Osteoblast (primary cell): ENCODE results near the gene FANCL. TPM values are rescaled to one million over a fixed set of nuclear protein-coding genes. Genes with fewer than 3 reads are reported as not detected.
"Not testable (repeated sequence)": the region's sequence is repeated elsewhere in the genome, so short reads cannot be mapped to it uniquely, and the experiment has no call there.

Experiments used
- DNase-seq: peaks from one replicate; pipeline ENCODE4 v3.0.0; 2011; ENCODE audit warnings: low spot score, mixed read lengths; ENCODE audit not compliant: insufficient read length; ENCODE audit errors: missing footprints
- H2AFZ ChIP-seq: 2 replicates; pipeline ENCODE4 v1.6.0; 2011; ENCODE audit warnings: mild to moderate bottlenecking, low read length
- H3K27ac ChIP-seq: 2 replicates; pipeline ENCODE4 v1.5.1; 2011; ENCODE audit warnings: mild to moderate bottlenecking, low read depth, low read length, moderate library complexity
- H3K27me3 ChIP-seq: 2 replicates; pipeline ENCODE4 v1.6.0; 2012; ENCODE audit warnings: mild to moderate bottlenecking, control low read depth, inconsistent platforms, low read length, moderate library complexity; ENCODE audit not compliant: insufficient read depth
- H3K36me3 ChIP-seq: 2 replicates; pipeline ENCODE4 v1.5.1; 2011; ENCODE audit warnings: mild to moderate bottlenecking, low read length, control low read depth, moderate library complexity; ENCODE audit not compliant: insufficient read depth
- H3K4me1 ChIP-seq: 2 replicates; pipeline ENCODE4 v1.5.1; 2011; ENCODE audit warnings: mild to moderate bottlenecking, low read length, control low read depth, moderate library complexity; ENCODE audit not compliant: insufficient read depth
- H3K4me2 ChIP-seq: 2 replicates; pipeline ENCODE4 v1.6.0; 2011; ENCODE audit warnings: mild to moderate bottlenecking, low read length; ENCODE audit not compliant: insufficient read depth
- H3K4me3 ChIP-seq: fragments of 200-600 bp; sonication (generic); 3 replicates; pipeline ENCODE4 v1.5.1; 2012; ENCODE audit warnings: mild to moderate bottlenecking, low read length, inconsistent platforms; ENCODE audit not compliant: insufficient read depth
- H3K79me2 ChIP-seq: 2 replicates; pipeline ENCODE4 v1.6.0; 2012; ENCODE audit warnings: mild to moderate bottlenecking, low read length, control low read depth, inconsistent platforms; ENCODE audit not compliant: insufficient read depth
- H3K9me3 ChIP-seq: 2 replicates; pipeline ENCODE4 v1.5.1; 2011; ENCODE audit warnings: low read depth, low read length, control low read depth
- H4K20me1 ChIP-seq: 2 replicates; pipeline ENCODE4 v1.6.0; 2012; ENCODE audit warnings: mild to moderate bottlenecking, low read length, control low read depth; ENCODE audit not compliant: insufficient read depth
- CTCF ChIP-seq: IDR thresholded peaks from 2 replicates; pipeline ENCODE4 v1.5.1; 2011; ENCODE audit warnings: mild to moderate bottlenecking, low read depth, low read length, moderate library complexity; ENCODE audit errors: extremely low read depth
- total RNA-seq: library from RNA; depleted of rRNA; stranded (reverse); fragments of >200 nt; gene quantifications from 2 replicates; pipeline ENCODE4 v1.2.3, GENCODE V29; 2012

The FANCL gene
- total RNA-seq, 1 donor: 10.9 TPM

GRCh38 chr2:58182527-58182926 lies 58.6 kb downstream of the FANCL start:
- no peaks in the 10 kb centered on the region for H3K36me3 ChIP-seq
- no peaks in the 10 kb centered on the region for H4K20me1 ChIP-seq
- H3K4me3 ChIP-seq: no peak overlapping the region
- no peak overlapping the region for H3K27ac ChIP-seq
- no peaks in the 10 kb centered on the region for H3K9me3 ChIP-seq
- no peak overlapping the region for H3K4me2 ChIP-seq
- no peaks in the 10 kb centered on the region for H3K27me3 ChIP-seq
- no peak for TF ChIP-seq CTCF
- no peaks in the 10 kb centered on the region for H3K4me1 ChIP-seq
- no peak for DNase-seq
- no peak overlapping the region for H2AFZ ChIP-seq
- H3K79me2 ChIP-seq: no peaks in the 10 kb centered on the region

GRCh38 chr2:58180635-58181034 lies 60.5 kb downstream of the FANCL start:
- Histone ChIP-seq H3K27me3 (no peaks in the 10 kb centered on the region), H3K27ac (no peak overlapping the region), H2AFZ (no peak overlapping the region), H3K4me2 (no peak overlapping the region), H3K79me2 (no peaks in the 10 kb centered on the region), H4K20me1 (no peaks in the 10 kb centered on the region), H3K4me3 (no peak overlapping the region), H3K36me3 (no peaks in the 10 kb centered on the region), H3K4me1 (no peaks in the 10 kb centered on the region), H3K9me3 (no peaks in the 10 kb centered on the region)
- no peak for TF ChIP-seq CTCF
- DNase-seq: no peak

GRCh38 chr2:58180175-58180574 lies 61.0 kb downstream of the FANCL start:
- not testable (repeated sequence) for H3K4me3 ChIP-seq, H3K4me1 ChIP-seq, H3K36me3 ChIP-seq, DNase-seq, H3K27ac ChIP-seq, H3K27me3 ChIP-seq, H3K79me2 ChIP-seq, H2AFZ ChIP-seq, H3K9me3 ChIP-seq, H4K20me1 ChIP-seq, H3K4me2 ChIP-seq

GRCh38 chr2:58177187-58177586 lies 63.9 kb downstream of the FANCL start:
- H3K4me1 ChIP-seq, H3K36me3 ChIP-seq, H3K79me2 ChIP-seq, H2AFZ ChIP-seq, H3K4me2 ChIP-seq, H3K27me3 ChIP-seq, H3K9me3 ChIP-seq, DNase-seq, H4K20me1 ChIP-seq, H3K4me3 ChIP-seq, H3K27ac ChIP-seq: not testable (repeated sequence)

GRCh38 chr2:58171831-58172230 lies 69.3 kb downstream of the FANCL start:
- not testable (repeated sequence) for H3K4me2 ChIP-seq, H3K4me3 ChIP-seq, H2AFZ ChIP-seq, H3K4me1 ChIP-seq, H3K27me3 ChIP-seq, DNase-seq, H3K79me2 ChIP-seq, H3K36me3 ChIP-seq, H4K20me1 ChIP-seq, H3K27ac ChIP-seq, H3K9me3 ChIP-seq

- not testable (repeated sequence) for H3K9me3 ChIP-seq, DNase-seq, H3K79me2 ChIP-seq, H3K27me3 ChIP-seq, H2AFZ ChIP-seq, H3K4me3 ChIP-seq, H3K36me3 ChIP-seq, H4K20me1 ChIP-seq, H3K27ac ChIP-seq, H3K4me1 ChIP-seq, H3K4me2 ChIP-seq
These were observed 70.7 kb downstream of the FANCL start for GRCh38 chr2:58170334-58170933.

- H4K20me1 ChIP-seq: not testable (repeated sequence)
These were observed 71.3 kb downstream of the FANCL start for GRCh38 chr2:58169845-58170244.

GRCh38 chr2:58168130-58168529 lies 73.0 kb downstream of the FANCL start:
- not testable (repeated sequence) for H3K4me3 ChIP-seq, H2AFZ ChIP-seq, H3K4me2 ChIP-seq, H3K79me2 ChIP-seq, H3K36me3 ChIP-seq, H3K4me1 ChIP-seq, H3K9me3 ChIP-seq, DNase-seq, H4K20me1 ChIP-seq, H3K27me3 ChIP-seq, H3K27ac ChIP-seq

More at GRCh38 chr2:58169845-58170244, 71.3 kb downstream of the FANCL start:
- not testable (repeated sequence) for H3K79me2 ChIP-seq, DNase-seq, H3K27ac ChIP-seq, H3K36me3 ChIP-seq, H3K4me3 ChIP-seq, H3K9me3 ChIP-seq, H3K4me1 ChIP-seq, H3K4me2 ChIP-seq, H3K27me3 ChIP-seq, H2AFZ ChIP-seq
